Muscle layer of colon (tissue), 2 donors: ENCODE measurements around the gene SLC25A28.
"Not testable (repeated sequence)": the region's sequence is repeated elsewhere in the genome, so short reads cannot be mapped to it uniquely, and the experiment has no call there.

Experiments
- H3K27ac ChIP-seq: one replicate; pipeline ENCODE4 v1.7.0; 2013; ENCODE audit warnings: low read depth, mild to moderate bottlenecking, low read length, moderate library complexity
- H3K27me3 ChIP-seq, 2 donors: one replicate each; pipeline ENCODE4 v1.7.0; 2013; ENCODE audit warnings: low read length in 2 of 2, mild to moderate bottlenecking in 2 of 2; ENCODE audit not compliant: insufficient read depth in 2 of 2, control insufficient read depth in 1 of 2
- H3K36me3 ChIP-seq: one replicate; pipeline ENCODE4 v1.7.0; 2013; ENCODE audit warnings: mild to moderate bottlenecking, low read length; ENCODE audit not compliant: insufficient read depth
- H3K4me1 ChIP-seq: one replicate; pipeline ENCODE4 v1.7.0; 2013; ENCODE audit warnings: mild to moderate bottlenecking, low read length; ENCODE audit not compliant: insufficient read depth
- H3K4me3 ChIP-seq, 2 donors: one replicate each; pipeline ENCODE4 v1.7.0; 2013; ENCODE audit warnings: low read length in 2 of 2, low read depth in 1 of 2, mild to moderate bottlenecking in 1 of 2, moderate library complexity in 1 of 2
- H3K9ac ChIP-seq: one replicate; pipeline ENCODE4 v1.7.0; 2013; ENCODE audit warnings: low read length
- H3K9me3 ChIP-seq: one replicate; pipeline ENCODE4 v1.7.0; 2013; ENCODE audit warnings: mild to moderate bottlenecking, low read length
- donor health status: abdominal sarcoma.
- donor health status: Adenocarcinoma of cecum.

SLC25A28 gene

DNA sequence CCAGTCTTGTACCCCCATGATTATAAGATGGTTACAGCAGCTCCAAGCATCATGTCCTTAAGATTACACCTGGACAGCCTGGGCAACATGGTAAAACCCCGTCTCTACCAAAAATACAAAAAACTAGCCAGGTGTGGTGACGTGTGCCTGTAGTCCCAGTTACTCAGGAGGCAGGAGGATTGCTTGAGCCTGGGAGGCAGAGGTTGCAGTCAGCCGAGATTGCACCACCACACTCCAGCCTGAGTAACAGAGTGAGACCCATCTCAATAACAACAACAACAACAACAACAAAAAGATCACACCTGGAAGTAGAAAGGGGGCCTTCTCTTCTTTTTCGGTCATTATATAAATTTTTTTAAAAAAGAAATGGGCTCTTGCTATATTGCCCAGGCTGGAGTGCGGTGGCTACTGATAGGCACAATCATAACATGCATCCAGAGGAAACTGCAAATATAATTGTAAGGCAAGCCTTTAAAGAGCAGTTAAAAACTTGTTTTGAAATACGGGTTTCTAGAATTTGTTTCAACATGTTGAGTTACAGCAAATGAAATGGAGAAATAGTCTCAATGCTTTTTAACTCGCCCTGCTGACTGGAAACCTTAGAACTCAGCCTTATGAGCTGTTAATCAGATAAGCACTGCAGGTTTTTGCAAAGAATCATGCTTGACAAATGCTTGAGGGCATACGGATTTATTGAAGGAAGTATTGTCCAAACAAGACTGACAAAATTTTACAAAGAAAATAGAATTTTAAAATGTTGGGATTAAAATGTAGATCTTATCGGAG lies 34.3 kb upstream of the SLC25A28 start:
- no peak overlapping the region for H3K4me3 ChIP-seq
- H3K9ac ChIP-seq, result no peak overlapping the region
- H3K27me3 ChIP-seq, result no peaks in the 10 kb centered on the region
- H3K4me1 ChIP-seq, result no peaks in the 10 kb centered on the region
- no peaks in the 10 kb centered on the region for H3K9me3 ChIP-seq
- H3K36me3 ChIP-seq, result no peaks in the 10 kb centered on the region
- no peak overlapping the region for H3K27ac ChIP-seq

DNA sequence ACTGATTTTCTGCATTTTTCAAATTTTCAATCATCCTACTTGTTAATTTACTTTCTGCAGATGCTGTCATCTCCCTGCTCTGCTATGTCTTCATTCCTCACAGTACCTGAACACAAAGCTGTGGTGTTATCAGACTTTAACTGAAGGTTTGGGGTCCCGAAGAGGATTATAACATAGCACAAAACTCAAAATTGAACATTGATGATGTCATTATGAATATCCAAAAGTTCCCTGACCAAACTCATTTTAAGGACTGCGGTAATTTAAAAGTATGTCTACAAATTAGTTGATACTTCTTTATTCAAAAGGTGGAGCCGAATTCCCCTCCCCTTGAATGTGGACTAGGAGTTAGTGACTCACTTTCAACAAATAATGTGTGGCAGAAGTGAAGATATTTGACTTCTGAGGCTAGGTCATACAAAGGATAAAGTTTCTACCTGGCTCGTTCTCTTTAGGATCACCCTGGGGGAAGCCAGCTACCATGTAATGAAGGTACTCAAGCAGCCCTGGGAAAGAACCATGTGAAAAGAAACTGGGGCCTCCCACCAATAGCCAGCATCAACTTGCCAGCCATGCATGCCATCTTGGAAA lies 32.7 kb upstream of the SLC25A28 start:
- Histone ChIP-seq H3K9ac (no peak overlapping the region), H3K9me3 (no peaks in the 10 kb centered on the region), H3K27me3 (no peaks in the 10 kb centered on the region), H3K36me3 (no peaks in the 10 kb centered on the region), H3K27ac (no peak overlapping the region), H3K4me3 (no peak overlapping the region), H3K4me1 (no peaks in the 10 kb centered on the region)

DNA sequence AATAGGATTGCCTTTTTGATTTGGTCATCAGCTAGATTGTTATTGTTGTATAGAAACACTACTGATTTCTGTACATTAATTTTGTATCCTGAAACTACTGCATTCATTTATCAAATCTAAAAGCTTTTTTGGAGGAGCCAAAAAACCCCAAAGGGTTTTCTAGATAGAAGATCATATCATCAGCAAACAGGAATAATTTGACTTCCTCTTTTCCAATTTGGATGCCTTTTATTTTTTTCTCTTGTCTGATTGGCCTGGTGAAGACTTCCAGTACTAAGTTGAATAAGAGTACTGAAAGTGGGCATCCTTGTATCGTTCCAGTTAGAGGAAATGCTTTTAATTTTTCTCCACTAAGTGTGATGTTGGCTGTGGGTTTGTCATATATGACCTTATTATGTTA lies 28.5 kb upstream of the SLC25A28 start:
- Histone ChIP-seq H3K4me1 (no peaks in the 10 kb centered on the region), H3K9ac (no peak overlapping the region), H3K27ac (no peak overlapping the region), H3K36me3 (no peaks in the 10 kb centered on the region), H3K27me3 (no peaks in the 10 kb centered on the region), H3K4me3 (no peak overlapping the region), H3K9me3 (no peaks in the 10 kb centered on the region)

DNA sequence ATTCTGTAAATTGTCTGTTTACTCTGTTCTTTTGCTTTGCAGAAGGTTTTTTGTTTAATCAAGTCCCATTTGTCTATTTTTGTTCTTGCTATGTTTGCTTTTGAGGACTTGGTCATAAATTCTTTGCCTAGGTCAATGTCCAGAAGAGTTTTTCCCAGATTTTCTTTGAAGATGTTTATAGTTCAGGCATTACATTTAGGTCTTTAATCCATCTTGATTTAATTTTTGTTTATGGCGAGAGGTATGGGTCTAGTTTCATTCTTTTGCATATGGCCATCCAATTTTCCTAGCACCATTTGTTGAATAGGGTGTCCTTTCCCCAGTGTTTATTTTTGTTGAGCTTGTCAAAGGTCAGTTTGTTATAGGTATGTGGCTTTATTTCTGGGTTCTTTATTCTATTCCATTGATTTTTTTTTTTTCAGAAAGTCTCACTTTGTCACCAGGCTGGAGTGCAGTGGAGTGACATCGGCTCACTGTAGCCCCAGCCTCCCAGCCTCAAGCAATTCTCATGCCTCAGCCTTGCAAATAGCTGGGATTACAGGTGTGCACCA lies 27.4 kb upstream of the SLC25A28 start:
- Histone ChIP-seq H3K36me3 (no peaks in the 10 kb centered on the region), H3K9me3 (no peaks in the 10 kb centered on the region), H3K4me3 (no peak overlapping the region), H3K27ac (no peak overlapping the region), H3K9ac (no peak overlapping the region), H3K27me3 (no peaks in the 10 kb centered on the region), H3K4me1 (no peaks in the 10 kb centered on the region)

GRCh38 chr10:99633832-99634231 lies 13.6 kb upstream of the SLC25A28 start:
- H3K9me3 ChIP-seq, result no peaks in the 10 kb centered on the region
- no peaks in the 10 kb centered on the region for H3K36me3 ChIP-seq
- H3K4me3 ChIP-seq, result no peak overlapping the region
- H3K27ac ChIP-seq, result no peak overlapping the region
- H3K9ac ChIP-seq, result no peak overlapping the region
- H3K4me1 ChIP-seq, result no peaks in the 10 kb centered on the region
- H3K27me3 ChIP-seq, result no peaks in the 10 kb centered on the region

GRCh38 chr10:99631496-99631895 lies 11.3 kb upstream of the SLC25A28 start:
- Histone ChIP-seq H3K27ac (no peak overlapping the region), H3K4me1 (no peaks in the 10 kb centered on the region), H3K9me3 (no peaks in the 10 kb centered on the region), H3K9ac (no peak overlapping the region), H3K27me3 (no peaks in the 10 kb centered on the region), H3K4me3 (no peak overlapping the region), H3K36me3 (no peaks in the 10 kb centered on the region)

DNA sequence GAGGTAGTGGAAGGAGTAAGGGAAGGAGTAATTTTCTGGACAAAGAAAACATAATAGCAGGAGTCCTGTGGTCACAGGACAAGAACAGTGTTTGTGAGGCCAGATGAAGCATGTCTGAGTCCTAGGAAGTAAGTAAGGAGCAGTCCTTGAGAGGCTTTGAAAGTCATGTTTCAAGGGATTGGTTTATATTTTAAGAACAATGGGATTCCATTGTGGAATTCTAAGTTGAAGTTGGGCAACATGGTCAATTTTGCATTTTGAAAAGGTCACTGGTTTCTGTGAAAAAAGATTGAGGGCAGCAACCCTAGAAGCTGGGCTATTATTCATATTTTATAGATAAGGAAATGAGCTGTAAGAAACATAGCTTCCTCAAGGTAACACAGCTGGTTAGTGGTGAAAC lies 10.8 kb upstream of the SLC25A28 start:
- H3K4me3 ChIP-seq, result no peak overlapping the region
- H3K36me3 ChIP-seq, result no peaks in the 10 kb centered on the region

GRCh38 chr10:99630433-99630832 lies 10.2 kb upstream of the SLC25A28 start:
- no peaks in the 10 kb centered on the region for H3K9me3 ChIP-seq
- H3K4me3 ChIP-seq, result no peak overlapping the region
- H3K27me3 ChIP-seq, result no peaks in the 10 kb centered on the region
- no peaks in the 10 kb centered on the region for H3K4me1 ChIP-seq
- no peaks in the 10 kb centered on the region for H3K36me3 ChIP-seq
- no peak overlapping the region for H3K9ac ChIP-seq
- H3K27ac ChIP-seq, result no peak overlapping the region

More for the DNA sequence above, 10.8 kb upstream of the SLC25A28 start:
- Histone ChIP-seq H3K27me3 (no peaks in the 10 kb centered on the region), H3K4me1 (no peaks in the 10 kb centered on the region), H3K9ac (no peak overlapping the region), H3K9me3 (no peaks in the 10 kb centered on the region), H3K27ac (no peak overlapping the region)

GRCh38 chr10:99629625-99629978 lies 9.4 kb upstream of the SLC25A28 start:
- Histone ChIP-seq H3K4me3 (no peak overlapping the region), H3K9ac (no peak overlapping the region), H3K27me3 (no peaks in the 10 kb centered on the region), H3K4me1 (no peaks in the 10 kb centered on the region), H3K36me3 (no peaks in the 10 kb centered on the region), H3K27ac (no peak overlapping the region), H3K9me3 (no peaks in the 10 kb centered on the region)

- no peaks in the 10 kb centered on the region for H3K4me1 ChIP-seq
- H3K9ac ChIP-seq, result no peak overlapping the region
- H3K4me3 ChIP-seq, result no peak overlapping the region
- H3K36me3 ChIP-seq, result no peaks in the 10 kb centered on the region
- H3K9me3 ChIP-seq, result no peaks in the 10 kb centered on the region
- H3K27me3 ChIP-seq, result no peaks in the 10 kb centered on the region
- no peak overlapping the region for H3K27ac ChIP-seq
Observed at GRCh38 chr10:99628923-99629624, 8.8 kb upstream of the SLC25A28 start.

DNA sequence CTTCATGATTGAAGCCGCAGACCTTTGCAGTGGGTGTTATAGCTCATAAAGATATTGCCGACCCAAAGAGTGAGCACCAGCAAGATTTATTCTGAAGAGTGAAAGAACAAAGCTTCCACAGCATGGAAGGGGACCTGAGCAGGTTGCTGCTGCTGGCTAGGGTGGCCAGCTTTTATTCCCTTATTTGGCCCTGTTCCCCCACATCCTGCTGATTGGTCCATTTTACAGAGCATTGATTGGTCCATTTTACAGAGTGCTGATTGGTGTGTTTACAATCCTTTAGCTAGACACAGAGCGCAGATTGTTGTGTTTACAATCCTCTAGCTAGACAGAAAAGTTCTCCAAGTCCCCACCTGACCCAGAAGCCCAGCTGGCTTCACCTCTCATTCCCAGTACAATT lies 4.9 kb upstream of the SLC25A28 start:
- not testable (repeated sequence) for H3K36me3 ChIP-seq, H3K4me3 ChIP-seq, H3K9me3 ChIP-seq, H3K27ac ChIP-seq, H3K4me1 ChIP-seq, H3K9ac ChIP-seq, H3K27me3 ChIP-seq
